GM13977 (cell line): ENCODE measurements around the gene SHISA5.

Experiments used
- DNase-seq: peaks from one replicate; pipeline ENCODE4 v3.0.0; 2012; ENCODE audit warnings: low spot score
- CTCF ChIP-seq: IDR thresholded peaks from 2 replicates; pipeline ENCODE4 v1.5.1; 2012; ENCODE audit warnings: mild to moderate bottlenecking, control low read depth; ENCODE audit not compliant: insufficient read depth; ENCODE audit errors: extremely low read depth, missing control alignments
- in situ Hi-C: fragments of 300-500 bp; cut with MboI; formaldehyde crosslinking; loops from one replicate; pipeline ENCODE4 v1.12.0; 2022; ENCODE audit warnings: low sequenced_read_pairs, low pct_unique_long_range_greater_than_20kb, mixed read lengths, inconsistent platforms; ENCODE audit not compliant: unreplicated experiment

Gene SHISA5

GRCh38 chr3:48419149-48419548, 84.8 kb downstream of the SHISA5 start:
- in situ Hi-C loops: no loop called here

GRCh38 chr3:48418651-48419050, 85.3 kb downstream of the SHISA5 start:
- no peak for TF ChIP-seq CTCF
- in situ Hi-C loops: no loop called here
- DNase-seq: no peak

More at GRCh38 chr3:48419149-48419548, 84.8 kb downstream of the SHISA5 start:
- DNase-seq: no peak
- no peak for TF ChIP-seq CTCF

GRCh38 chr3:48418140-48418539, 85.8 kb downstream of the SHISA5 start:
- DNase-seq: no peak
- TF ChIP-seq CTCF: no peak
- in situ Hi-C loops: no loop called here
